Activated T-cell treated with anti-CD3 and anti-CD28 coated beads, Interleukin-2, amount 50 U/mL, for 4 hours (primary cell): Measurements from ENCODE around the gene BBOF1. TPM values are rescaled to one million over a fixed set of nuclear protein-coding genes. Genes with fewer than 3 reads are reported as not detected.

Experiments used
- ATAC-seq, 2 donors: fragments of 200-7000 bp; cut with Tn5 transposase; one replicate each; pipeline ENCODE4 v1.10.0; 2021
- DNase-seq: peaks from one replicate; pipeline ENCODE4 v3.0.0-alpha.2; 2020
- H3K27me3 Mint-ChIP-seq: one replicate; pipeline ENCODE4 v1.8.0; 2021; ENCODE audit warnings: low read depth, mixed read lengths
- H3K36me3 Mint-ChIP-seq: one replicate; pipeline ENCODE4 v1.8.0; 2022; ENCODE audit warnings: mixed read lengths; ENCODE audit not compliant: insufficient read depth
- H3K4me1 Mint-ChIP-seq: one replicate; pipeline ENCODE4 v1.8.0; 2021; ENCODE audit warnings: low read depth, mixed read lengths
- H3K4me3 Mint-ChIP-seq: one replicate; pipeline ENCODE4 v1.8.0; 2021; ENCODE audit warnings: mild to moderate bottlenecking, moderate library complexity, mixed read lengths
- H3K9me3 Mint-ChIP-seq: one replicate; pipeline ENCODE4 v1.8.0; 2021; ENCODE audit warnings: mixed read lengths
- total RNA-seq, 3 donors: library from RNA; stranded (reverse); gene quantifications; one replicate each; pipeline ENCODE4 v1.2.1, GENCODE V29; 2021

The BBOF1 gene
- total RNA-seq, 3 donors from 2014 or later = 1.4 to 1.6 (median 1.5) TPM

DNA sequence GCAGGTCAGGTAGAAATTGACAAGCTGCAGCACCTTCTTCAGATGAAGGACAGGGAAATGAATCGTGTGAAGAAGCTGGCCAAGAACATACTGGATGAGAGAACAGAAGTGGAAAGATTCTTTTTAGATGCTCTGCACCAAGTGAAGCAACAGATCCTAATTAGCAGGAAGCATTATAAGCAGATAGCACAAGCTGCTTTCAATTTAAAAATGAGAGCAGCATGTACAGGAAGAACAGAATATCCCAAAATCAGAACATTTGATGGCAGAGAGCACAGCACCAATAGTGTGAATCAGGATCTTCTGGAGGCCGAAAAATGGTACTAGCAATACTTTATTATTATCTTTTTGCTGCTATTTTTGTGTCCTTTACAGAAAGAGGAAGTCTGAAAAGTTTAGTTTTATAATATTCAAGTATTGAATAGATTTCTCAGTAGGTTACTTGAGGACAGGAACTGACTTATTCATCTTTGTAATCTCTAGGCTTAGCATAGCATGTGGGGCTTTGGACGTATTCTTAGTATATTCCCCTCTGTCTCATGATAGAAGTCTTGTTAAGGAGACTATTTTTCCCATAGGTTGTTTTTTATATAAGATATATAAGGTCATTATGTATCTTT lies 30.8 kb downstream of the BBOF1 start:
- Mint-ChIP-seq H3K27me3 (no peaks in the 10 kb centered on the region), H3K9me3 (no peaks in the 10 kb centered on the region), H3K36me3 (no peaks in the 10 kb centered on the region), H3K4me3 (no peak overlapping the region), H3K4me1 (no peaks in the 10 kb centered on the region)
- no peak for DNase-seq
- no peak for ATAC-seq

DNA sequence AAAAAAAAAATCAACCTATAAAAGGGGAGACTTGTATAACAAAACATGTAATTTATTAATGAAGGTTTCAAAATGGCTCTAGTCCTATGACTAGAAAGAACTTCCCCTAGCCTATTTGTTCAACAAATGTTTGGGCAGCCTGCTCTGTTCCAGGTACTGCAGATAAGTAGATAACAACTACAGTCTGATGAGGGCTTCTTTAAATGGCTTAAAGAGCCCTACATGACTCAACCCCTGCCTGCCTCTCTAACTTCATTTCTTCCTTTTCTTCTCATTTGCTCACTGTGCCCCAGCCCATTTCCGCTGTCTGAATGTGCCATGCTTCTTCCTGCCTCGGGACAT lies 43.6 kb downstream of the BBOF1 start:
- DNase-seq (no peak), ATAC-seq (no peak)
- Mint-ChIP-seq H3K9me3 (no peaks in the 10 kb centered on the region), H3K4me3 (no peak overlapping the region), H3K4me1 (no peaks in the 10 kb centered on the region), H3K27me3 (no peaks in the 10 kb centered on the region), H3K36me3 (peaks cover 14% of the 10 kb centered on the region)

DNA sequence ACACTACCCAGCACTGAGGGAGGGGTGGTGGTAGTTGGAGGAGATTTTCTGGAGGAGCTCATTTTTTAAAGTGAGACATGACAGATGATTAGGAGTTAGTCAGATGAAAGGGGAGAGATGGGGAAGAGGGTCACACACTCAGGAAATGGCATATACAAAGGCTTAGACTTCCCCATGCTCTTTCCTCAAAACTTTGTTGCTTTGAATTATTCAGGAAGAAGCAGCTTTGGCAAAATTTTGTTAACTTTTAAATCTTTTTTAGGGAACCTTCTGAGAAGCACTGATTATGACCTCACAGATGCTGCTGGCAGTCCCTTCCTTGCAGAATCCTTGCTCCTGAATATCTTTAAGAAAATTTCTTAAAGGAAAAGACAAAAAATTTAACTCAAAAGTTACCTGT lies 45.3 kb downstream of the BBOF1 start:
- Mint-ChIP-seq H3K36me3 (peaks cover 11% of the 10 kb centered on the region), H3K27me3 (no peaks in the 10 kb centered on the region), H3K4me3 (no peak overlapping the region), H3K4me1 (no peaks in the 10 kb centered on the region), H3K9me3 (no peaks in the 10 kb centered on the region)
- DNase-seq = no peak
- ATAC-seq = no peak

DNA sequence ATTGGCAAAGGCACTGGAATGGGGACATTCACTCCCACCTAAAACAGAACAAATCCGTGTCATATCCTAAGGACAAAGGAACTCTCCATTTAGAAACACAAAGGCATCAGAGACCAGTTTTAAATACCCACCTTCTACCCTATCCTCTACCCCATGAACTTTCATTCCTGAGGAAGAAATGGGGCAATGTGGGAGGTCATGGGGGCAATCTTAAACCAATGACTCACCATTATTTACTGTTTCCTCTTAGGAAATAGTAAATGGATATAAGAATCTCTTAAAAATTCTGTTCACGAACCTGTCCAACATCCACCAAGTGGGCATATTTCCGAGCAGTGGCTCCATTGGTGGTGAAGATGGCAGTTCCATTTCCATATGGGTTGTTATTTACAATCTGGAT lies 45.7 kb downstream of the BBOF1 start:
- Mint-ChIP-seq H3K9me3 (no peaks in the 10 kb centered on the region), H3K27me3 (no peaks in the 10 kb centered on the region), H3K36me3 (peaks cover 11% of the 10 kb centered on the region), H3K4me1 (no peaks in the 10 kb centered on the region), H3K4me3 (no peak overlapping the region)
- DNase-seq = no peak
- no peak for ATAC-seq

DNA sequence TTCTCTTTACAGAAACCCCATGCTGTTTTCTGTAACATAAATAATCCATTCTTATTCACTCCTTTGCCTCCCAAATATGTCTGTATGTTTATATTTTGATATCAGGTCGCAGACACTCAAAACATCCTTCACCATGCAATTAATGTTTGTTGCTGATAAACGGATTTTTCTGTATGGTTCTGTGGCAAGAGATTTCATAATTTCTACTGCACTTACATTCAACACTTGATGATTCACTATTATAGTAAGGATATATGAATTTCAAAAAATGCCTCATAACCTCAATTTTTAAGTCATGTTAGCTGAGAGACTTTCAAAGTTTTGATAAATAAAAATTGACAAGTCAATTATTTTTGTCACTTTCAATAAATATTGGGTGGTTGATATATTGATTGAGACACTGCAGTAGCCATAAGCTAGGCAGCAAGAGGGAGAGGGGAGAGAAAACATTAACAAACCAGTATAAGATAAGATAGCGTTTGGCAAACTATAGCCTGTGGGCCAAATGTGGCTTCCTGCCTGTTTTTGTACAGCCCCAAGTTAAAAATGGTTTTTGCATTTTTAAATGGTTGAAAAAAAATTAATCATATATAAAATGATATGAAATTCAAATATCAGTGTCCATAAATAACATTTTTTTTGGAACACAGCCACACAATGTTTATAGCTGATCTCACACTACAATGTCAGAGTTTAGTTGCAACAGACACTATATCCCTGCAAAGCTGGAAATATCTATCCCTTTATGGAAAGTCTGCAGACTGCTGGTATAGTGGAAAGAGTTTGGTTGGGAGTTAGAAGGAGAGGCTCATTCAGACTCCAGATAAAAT lies 46.8 kb downstream of the BBOF1 start:
- no peak for DNase-seq
- Mint-ChIP-seq H3K4me1 (no peaks in the 10 kb centered on the region), H3K4me3 (no peak overlapping the region), H3K27me3 (no peaks in the 10 kb centered on the region), H3K36me3 (peaks cover 7% of the 10 kb centered on the region), H3K9me3 (no peaks in the 10 kb centered on the region)
- no peak for ATAC-seq

DNA sequence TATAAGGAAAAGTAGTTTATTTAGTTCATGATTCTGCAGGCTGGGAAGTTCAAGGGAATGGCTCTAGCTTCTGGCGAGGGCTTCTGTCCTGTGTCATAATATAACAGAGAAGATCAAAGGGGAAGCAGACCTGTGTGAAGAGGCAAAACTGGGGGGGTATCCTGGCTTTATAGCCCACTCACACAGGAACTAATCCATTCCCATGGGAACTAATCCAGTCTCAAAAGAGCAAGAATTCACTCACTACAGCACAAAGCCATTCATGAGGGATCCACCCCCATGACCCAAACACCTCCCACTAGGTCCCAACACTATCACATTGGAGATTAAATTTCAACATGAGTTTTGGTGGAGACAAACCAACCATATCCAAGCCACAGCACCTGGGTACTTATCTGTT lies 58.3 kb downstream of the BBOF1 start:
- Mint-ChIP-seq H3K4me3 (no peak overlapping the region), H3K9me3 (no peaks in the 10 kb centered on the region), H3K27me3 (no peaks in the 10 kb centered on the region), H3K36me3 (no peaks in the 10 kb centered on the region), H3K4me1 (peaks cover 2% of the 10 kb centered on the region)
- DNase-seq = no peak
- no peak for ATAC-seq

DNA sequence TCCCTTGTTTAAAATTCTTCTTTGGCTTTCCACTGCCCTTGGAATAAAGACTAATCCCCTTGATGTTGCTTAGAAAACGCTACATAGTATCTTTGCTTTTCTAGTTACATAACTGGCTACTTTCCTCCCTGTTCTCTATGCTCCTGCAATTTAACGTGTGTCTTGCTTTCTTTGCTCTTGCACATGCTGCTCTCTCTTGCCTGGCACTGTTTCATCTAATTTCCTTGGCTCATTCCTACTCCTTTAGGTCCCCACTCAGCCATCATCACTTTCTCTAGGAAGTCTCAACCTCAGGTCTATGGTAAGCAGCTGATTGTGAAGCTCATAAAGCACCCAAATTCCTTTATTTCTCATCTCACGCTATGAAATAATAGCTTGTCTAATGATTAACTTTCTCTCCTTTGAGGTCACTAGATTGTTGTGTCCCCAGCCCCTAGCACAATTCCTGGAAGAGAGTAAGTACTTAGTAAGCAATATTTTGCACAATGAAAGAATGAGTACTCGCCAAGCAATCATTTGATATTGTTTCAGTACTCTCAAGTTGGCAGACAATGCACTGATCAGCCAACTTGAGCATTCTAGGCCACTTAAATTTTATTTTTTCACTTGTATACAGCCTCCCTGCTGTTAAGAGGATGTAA lies 61.8 kb downstream of the BBOF1 start:
- DNase-seq (no peak), ATAC-seq (no peak)
- no peaks in the 10 kb centered on the region for H3K9me3 Mint-ChIP-seq
- H3K27me3 Mint-ChIP-seq = no peaks in the 10 kb centered on the region
- H3K4me3 Mint-ChIP-seq = no peak overlapping the region
- H3K4me1 Mint-ChIP-seq = peaks cover 21% of the 10 kb centered on the region
- H3K36me3 Mint-ChIP-seq = no peaks in the 10 kb centered on the region

DNA sequence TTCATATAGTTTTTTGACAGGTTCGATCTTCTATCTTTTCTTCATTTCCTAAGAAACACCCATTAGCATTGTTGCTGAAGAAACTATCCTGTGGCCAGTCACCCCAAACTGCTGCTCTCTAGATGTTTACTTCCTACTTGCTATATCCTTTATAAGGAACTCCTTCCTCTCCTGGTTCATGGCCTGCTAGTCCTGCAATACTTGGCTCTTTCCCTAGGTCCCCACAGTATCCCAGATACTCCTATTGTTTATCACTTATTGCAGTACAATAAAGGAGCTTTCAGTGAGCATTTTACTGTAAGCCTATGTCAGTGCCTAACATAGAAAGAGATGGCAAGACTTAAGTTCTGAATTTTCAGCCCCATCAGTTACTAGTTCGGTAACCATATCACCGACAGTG lies 62.3 kb downstream of the BBOF1 start:
- no peaks in the 10 kb centered on the region for H3K27me3 Mint-ChIP-seq
- no peaks in the 10 kb centered on the region for H3K36me3 Mint-ChIP-seq
- peaks cover 25% of the 10 kb centered on the region for H3K4me1 Mint-ChIP-seq
- DNase-seq = no peak
- ATAC-seq = no peak
- no peaks in the 10 kb centered on the region for H3K9me3 Mint-ChIP-seq
- H3K4me3 Mint-ChIP-seq = no peak overlapping the region

DNA sequence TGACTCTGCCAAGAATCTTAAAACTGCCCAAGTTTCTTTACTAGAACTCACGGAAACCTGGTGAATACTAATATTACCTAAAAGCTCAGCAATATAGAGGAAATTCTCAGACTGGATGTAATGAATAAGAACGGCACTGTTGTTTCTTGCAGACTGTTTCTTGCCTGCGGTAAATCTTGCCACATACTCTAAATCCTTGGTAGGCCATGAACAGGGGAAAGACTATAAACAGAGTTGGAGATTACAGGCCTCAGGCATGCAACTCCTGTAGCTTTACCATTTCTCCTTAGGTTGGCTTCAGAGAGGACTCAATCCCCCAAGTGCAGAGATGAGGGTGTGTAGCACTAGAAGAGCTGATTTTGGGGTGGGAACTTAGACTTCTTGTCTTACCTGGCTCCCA lies 64.0 kb downstream of the BBOF1 start:
- Mint-ChIP-seq H3K36me3 (no peaks in the 10 kb centered on the region), H3K27me3 (no peaks in the 10 kb centered on the region), H3K9me3 (no peaks in the 10 kb centered on the region), H3K4me3 (peak overlapping the region; percentile 99), H3K4me1 (peaks cover 24% of the 10 kb centered on the region)
- DNase-seq (no peak), ATAC-seq (no peak)

DNA sequence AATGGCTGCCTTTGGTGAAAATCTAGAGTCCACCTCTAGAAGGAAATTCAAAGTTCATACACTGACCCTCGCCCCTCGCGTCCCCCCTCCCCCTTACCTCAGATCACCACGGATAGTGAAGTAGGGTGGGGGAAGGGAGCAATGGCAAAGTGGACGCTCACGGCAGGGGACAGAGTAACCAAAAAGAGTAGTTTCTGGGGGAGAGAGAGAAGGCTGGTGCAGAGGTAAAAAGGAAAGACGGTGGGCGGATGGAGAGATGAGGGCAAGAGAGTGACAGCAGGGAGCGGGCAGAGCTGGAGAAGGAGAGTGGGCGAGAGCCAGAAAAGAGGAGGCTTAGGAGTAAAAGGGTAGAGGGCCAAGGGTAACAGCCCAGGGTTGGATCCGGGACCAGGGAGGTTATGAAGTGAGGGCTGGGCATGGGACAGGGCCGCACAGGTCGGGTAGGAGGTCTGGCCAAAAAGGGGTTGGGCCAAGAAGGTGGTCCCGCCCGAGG lies 64.7 kb downstream of the BBOF1 start:
- peak; percentile 2 to 4 for ATAC-seq
- H3K27me3 Mint-ChIP-seq = no peaks in the 10 kb centered on the region
- no peaks in the 10 kb centered on the region for H3K36me3 Mint-ChIP-seq
- peak overlapping the region; percentile 99 for H3K4me3 Mint-ChIP-seq
- DNase-seq = no peak
- peaks cover 27% of the 10 kb centered on the region for H3K4me1 Mint-ChIP-seq
- no peaks in the 10 kb centered on the region for H3K9me3 Mint-ChIP-seq

DNA sequence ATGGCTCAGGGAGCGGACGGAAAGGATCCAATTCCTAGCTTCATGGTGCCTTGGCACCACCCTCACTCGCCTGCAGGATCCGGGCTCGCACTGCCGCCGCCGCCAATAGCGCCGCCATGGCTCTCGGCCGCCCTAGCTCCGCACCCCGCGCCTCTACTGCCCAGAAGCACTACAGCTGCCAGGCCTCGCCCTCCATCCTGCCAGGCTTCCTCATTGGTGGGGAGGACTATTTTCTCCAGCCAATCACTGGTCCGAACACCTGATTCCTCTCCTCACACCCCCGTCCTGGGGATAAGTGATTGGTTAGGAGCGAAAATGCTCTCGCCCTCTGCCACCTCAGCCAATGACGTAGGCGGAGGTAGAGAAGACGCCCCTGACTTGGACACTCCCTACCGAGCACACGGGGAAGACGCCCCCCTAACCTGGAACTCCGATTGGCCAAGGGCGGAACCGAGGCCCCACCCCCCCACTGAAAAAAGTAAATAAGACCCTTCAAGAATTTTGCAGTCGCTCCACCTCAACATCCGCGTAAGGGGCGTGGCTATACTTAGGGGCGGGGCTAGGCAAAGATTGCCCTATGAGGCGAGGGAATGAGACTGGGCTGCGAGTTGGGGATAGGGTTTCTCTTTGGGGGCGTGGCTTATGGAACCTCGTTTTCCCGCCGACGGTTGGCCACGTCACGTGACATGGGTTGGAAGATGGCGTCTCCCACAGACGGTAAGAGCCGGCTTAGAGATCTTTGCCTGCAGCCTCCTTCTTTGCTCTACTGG lies 65.3 kb downstream of the BBOF1 start, which contains the start of the genes ALDH6A1 and LIN52:
TSS of gene ALDH6A1 (minus strand) at position 177 of the 770 bp plus-strand sequence. CDS start at position 118, 59 bp downstream.
TSS of gene LIN52 (plus strand) at position 680 of the 770 bp plus-strand sequence. CDS start at position 699, 19 bp downstream.
- DNase-seq = peak; percentile 100
- Mint-ChIP-seq H3K4me3 (peak within 1 kb of the TSS; percentile 99), H3K27me3 (no peaks in the 10 kb centered on the region), H3K9me3 (no peaks in the 10 kb centered on the region), H3K36me3 (peaks cover 1% of the 10 kb centered on the region), H3K4me1 (peaks cover 30% of the 10 kb centered on the region)
- peak; percentile 90 to 92 for ATAC-seq

DNA sequence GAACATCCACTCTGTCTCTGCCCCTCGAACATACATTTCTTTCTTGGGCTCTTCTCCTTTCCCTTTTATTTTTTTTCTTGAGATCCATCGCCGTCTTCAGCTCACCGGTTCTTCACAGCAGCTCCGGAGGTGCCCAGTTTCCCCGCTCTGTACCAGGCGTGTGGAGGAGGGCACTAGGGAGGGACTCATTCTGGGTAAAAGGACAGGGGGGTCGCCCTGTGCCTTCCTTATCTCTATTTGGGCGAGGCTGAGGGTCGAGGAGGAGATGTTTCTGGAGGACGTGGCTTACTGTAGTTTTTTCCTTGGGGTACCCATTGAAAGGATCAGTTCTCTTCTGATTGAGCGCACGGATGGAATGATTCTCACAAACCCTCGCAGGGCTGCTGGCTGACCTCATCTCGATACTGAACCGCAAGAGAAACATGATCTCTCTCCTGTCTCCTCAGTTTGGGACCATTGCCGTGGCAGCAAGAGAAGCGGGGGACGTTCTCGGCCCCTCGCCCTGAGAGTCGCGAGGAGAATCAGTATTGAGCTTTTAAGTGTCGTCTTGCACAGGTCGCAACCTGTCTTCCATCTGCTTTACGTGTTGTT lies 66.0 kb downstream of the BBOF1 start:
- Mint-ChIP-seq H3K4me1 (peaks cover 30% of the 10 kb centered on the region), H3K4me3 (peak overlapping the region; percentile 99), H3K9me3 (no peaks in the 10 kb centered on the region), H3K36me3 (peaks cover 1% of the 10 kb centered on the region), H3K27me3 (no peaks in the 10 kb centered on the region)
- ATAC-seq = peak; percentile 3 to 6
- no peak for DNase-seq

DNA sequence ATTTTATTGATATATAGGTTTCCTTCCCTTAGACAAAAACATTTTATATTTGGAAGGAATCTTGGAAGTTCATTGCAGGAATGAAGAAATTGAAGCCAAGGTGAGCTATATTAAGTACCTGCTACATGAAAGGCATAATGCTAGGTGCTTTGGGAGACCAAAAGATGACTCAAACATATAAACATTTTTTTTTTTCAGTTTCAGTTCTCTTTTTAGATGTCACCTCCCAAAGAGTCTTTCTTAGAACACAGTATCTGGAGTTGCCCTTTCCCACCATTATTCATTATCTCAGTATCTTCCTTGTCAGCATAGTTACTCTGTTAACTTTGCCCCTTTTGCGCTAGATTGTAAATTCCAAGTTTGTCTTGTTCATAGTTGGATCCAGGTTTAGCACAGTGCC lies 66.7 kb downstream of the BBOF1 start:
- H3K4me3 Mint-ChIP-seq = peak overlapping the region; percentile 99
- ATAC-seq = no peak
- no peak for DNase-seq
- H3K36me3 Mint-ChIP-seq = peaks cover 1% of the 10 kb centered on the region
- no peaks in the 10 kb centered on the region for H3K9me3 Mint-ChIP-seq
- no peaks in the 10 kb centered on the region for H3K27me3 Mint-ChIP-seq
- H3K4me1 Mint-ChIP-seq = peaks cover 30% of the 10 kb centered on the region
